Right atrium auricular region (tissue), 2 donors: Measurements from ENCODE around the gene DYRK1B. TPM values are rescaled to one million over a fixed set of nuclear protein-coding genes. Genes with fewer than 3 reads are reported as not detected.
"Not testable (repeated sequence)": the region's sequence is repeated elsewhere in the genome, so short reads cannot be mapped to it uniquely, and the experiment has no call there.

Experiments
- DNase-seq: peaks from one replicate; pipeline ENCODE4 v3.0.0-alpha.2; 2019; ENCODE audit warnings: low spot score
- H3K27ac ChIP-seq, 2 donors: fragments of 200-600 bp; sonication (generic); 1 replicate in 1 of 2; 2 replicates in 1 of 2; pipeline ENCODE4 v1.5.1; 2016 to 2019
- H3K27me3 ChIP-seq, 2 donors: fragments of 200-600 bp; sonication (generic); one replicate each; pipeline versions ENCODE4 v1.5.1 to v1.6.0; 2017 to 2019
- H3K36me3 ChIP-seq: fragments of 200-600 bp; sonication (generic); one replicate; pipeline ENCODE4 v1.5.1; 2016
- H3K4me1 ChIP-seq, 2 donors: fragments of 200-600 bp; sonication (generic); one replicate each; pipeline versions ENCODE4 v1.5.1 to v1.6.0; 2017 to 2019
- H3K4me3 ChIP-seq, 2 donors: fragments of 200-600 bp; sonication (generic); 1 replicate in 1 of 2; 2 replicates in 1 of 2; pipeline ENCODE4 v1.5.1; 2017 to 2019; ENCODE audit warnings: mild to moderate bottlenecking in 1 of 2, moderate library complexity in 1 of 2
- H3K9me3 ChIP-seq, 2 donors: fragments of 200-600 bp; sonication (generic); one replicate each; pipeline ENCODE4 v1.5.1; 2019
- total RNA-seq, 2 donors: library from RNA; depleted of rRNA; stranded (reverse); fragments of >200 nt; gene quantifications; one replicate each; pipeline ENCODE4 v1.1.0, GENCODE V29; 2016
- TF ChIP-seq, protein P1 (sequence below), 2 donors: fragments of 200-600 bp; sonication (generic); IDR thresholded peaks; one replicate each; pipeline ENCODE4 v1.5.1; 2019; ENCODE audit warnings: antibody characterized with exemption in 2 of 2

Gene DYRK1B
- total RNA-seq, 2 donors from 2014 or later = 11.1 to 14.5 TPM

DNA sequence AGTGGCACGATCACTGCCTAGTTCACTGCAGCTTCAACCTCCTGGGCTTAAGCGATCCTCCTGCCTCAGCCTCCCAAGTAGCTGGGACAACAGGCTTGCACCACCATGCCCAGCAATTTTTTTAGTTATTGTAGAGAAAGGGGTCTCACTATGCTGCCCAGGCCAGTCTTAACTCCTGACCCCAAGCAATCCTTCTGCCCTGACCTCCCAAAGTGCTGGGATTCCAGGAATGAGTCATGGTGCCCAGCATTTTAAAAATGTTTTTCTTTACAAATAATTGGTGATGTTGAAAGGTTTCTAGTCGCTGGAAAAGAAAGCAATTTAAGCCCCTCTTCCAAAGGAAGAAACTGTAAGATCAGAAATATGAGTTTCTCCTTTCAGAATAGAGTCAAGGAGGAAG is 19.4 kb downstream of the DYRK1B start:
- no peaks in the 10 kb centered on the region for H3K4me1 ChIP-seq
- no peaks in the 10 kb centered on the region for H3K36me3 ChIP-seq
- TF ChIP-seq, protein P1, sequence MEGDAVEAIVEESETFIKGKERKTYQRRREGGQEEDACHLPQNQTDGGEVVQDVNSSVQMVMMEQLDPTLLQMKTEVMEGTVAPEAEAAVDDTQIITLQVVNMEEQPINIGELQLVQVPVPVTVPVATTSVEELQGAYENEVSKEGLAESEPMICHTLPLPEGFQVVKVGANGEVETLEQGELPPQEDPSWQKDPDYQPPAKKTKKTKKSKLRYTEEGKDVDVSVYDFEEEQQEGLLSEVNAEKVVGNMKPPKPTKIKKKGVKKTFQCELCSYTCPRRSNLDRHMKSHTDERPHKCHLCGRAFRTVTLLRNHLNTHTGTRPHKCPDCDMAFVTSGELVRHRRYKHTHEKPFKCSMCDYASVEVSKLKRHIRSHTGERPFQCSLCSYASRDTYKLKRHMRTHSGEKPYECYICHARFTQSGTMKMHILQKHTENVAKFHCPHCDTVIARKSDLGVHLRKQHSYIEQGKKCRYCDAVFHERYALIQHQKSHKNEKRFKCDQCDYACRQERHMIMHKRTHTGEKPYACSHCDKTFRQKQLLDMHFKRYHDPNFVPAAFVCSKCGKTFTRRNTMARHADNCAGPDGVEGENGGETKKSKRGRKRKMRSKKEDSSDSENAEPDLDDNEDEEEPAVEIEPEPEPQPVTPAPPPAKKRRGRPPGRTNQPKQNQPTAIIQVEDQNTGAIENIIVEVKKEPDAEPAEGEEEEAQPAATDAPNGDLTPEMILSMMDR (IDR thresholded peaks at IDR 0.05) = no peak
- H3K9me3 ChIP-seq = no peaks in the 10 kb centered on the region
- no peak overlapping the region for H3K27ac ChIP-seq
- no peak overlapping the region for H3K4me3 ChIP-seq
- no peak for DNase-seq
- no peaks in the 10 kb centered on the region for H3K27me3 ChIP-seq

DNA sequence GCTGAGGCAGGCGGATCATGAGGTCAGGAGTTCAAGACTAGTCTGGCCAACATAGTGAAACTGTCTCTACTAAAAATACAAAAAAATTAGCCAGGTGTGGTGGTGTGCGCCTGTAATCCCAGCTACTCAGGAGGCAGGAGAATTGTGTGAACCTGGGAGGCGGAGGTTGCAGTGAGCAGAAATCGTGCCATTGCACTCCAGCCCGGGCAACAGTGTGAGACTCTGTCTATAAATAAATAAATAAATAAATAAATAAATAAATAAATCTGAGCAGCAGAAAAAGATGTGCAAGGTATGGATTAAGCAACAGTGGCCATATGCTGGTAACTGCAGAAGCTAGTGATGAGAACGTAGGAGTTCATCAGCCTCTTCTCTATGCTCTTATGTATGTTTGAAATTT is 19.9 kb downstream of the DYRK1B start:
- H3K36me3 ChIP-seq, H3K27ac ChIP-seq, H3K27me3 ChIP-seq, DNase-seq, H3K4me3 ChIP-seq, H3K9me3 ChIP-seq, H3K4me1 ChIP-seq: not testable (repeated sequence)

GRCh38 chr19:39813264-39813993 is 20.5 kb downstream of the DYRK1B start:
- Histone ChIP-seq H3K36me3 (no peaks in the 10 kb centered on the region), H3K9me3 (no peaks in the 10 kb centered on the region), H3K27ac (no peak overlapping the region), H3K4me3 (no peak overlapping the region), H3K4me1 (no peaks in the 10 kb centered on the region), H3K27me3 (no peaks in the 10 kb centered on the region)
- TF ChIP-seq, protein P1 (IDR thresholded peaks at IDR 0.05) = no peak
- DNase-seq = no peak

- Histone ChIP-seq H3K27ac (no peak overlapping the region), H3K9me3 (no peaks in the 10 kb centered on the region)
- TF ChIP-seq, protein P1 (IDR thresholded peaks at IDR 0.05) = no peak
Measured at GRCh38 chr19:39811064-39811463, 22.9 kb downstream of the DYRK1B start.

GRCh38 chr19:39810424-39810823 is 23.5 kb downstream of the DYRK1B start:
- Histone ChIP-seq H3K4me1 (no peaks in the 10 kb centered on the region), H3K27ac (no peak overlapping the region), H3K4me3 (no peak overlapping the region), H3K27me3 (no peaks in the 10 kb centered on the region), H3K9me3 (no peaks in the 10 kb centered on the region), H3K36me3 (no peaks in the 10 kb centered on the region)
- TF ChIP-seq, protein P1 (IDR thresholded peaks at IDR 0.05) = no peak
- DNase-seq = no peak

More at GRCh38 chr19:39811064-39811463, 22.9 kb downstream of the DYRK1B start:
- H3K4me1 ChIP-seq = no peaks in the 10 kb centered on the region
- no peaks in the 10 kb centered on the region for H3K36me3 ChIP-seq
- no peak overlapping the region for H3K4me3 ChIP-seq
- no peak for DNase-seq
- no peaks in the 10 kb centered on the region for H3K27me3 ChIP-seq

GRCh38 chr19:39809368-39809767 is 24.6 kb downstream of the DYRK1B start:
- TF ChIP-seq, protein P1 (IDR thresholded peaks at IDR 0.05) = no peak
- no peak for DNase-seq
- H3K36me3 ChIP-seq = no peaks in the 10 kb centered on the region
- H3K27ac ChIP-seq = no peak overlapping the region
- no peaks in the 10 kb centered on the region for H3K4me1 ChIP-seq
- H3K4me3 ChIP-seq = no peak overlapping the region
- no peaks in the 10 kb centered on the region for H3K27me3 ChIP-seq
- no peaks in the 10 kb centered on the region for H3K9me3 ChIP-seq

DNA sequence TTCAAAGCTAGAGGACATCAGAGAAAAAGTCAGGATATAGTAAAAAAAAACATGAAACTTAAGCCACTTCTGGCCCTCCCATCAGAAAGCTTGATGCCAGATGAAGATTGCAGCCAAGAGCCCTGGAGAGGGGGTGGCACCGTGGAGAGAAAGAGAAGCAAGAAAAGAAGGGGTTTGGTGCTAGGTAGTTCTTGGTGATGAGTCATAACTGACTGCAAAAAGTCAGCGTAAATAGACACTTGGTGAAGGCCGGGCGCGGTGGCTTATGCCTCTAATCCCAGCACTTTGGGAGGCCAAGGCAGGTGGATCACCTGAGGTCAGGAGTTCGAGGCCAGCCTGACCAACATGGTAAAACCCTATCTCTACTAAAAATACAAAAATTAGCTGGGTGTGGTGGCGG is 25.3 kb downstream of the DYRK1B start:
- not testable (repeated sequence) for H3K9me3 ChIP-seq, H3K36me3 ChIP-seq, H3K4me1 ChIP-seq, H3K4me3 ChIP-seq, H3K27ac ChIP-seq, DNase-seq, H3K27me3 ChIP-seq
